Body of pancreas (tissue), 4 donors: ENCODE data around the gene B3GAT1.

Experiments used
- POLR2A ChIP-seq, 3 donors: fragments of 450-650 bp; IDR thresholded peaks; one replicate each; pipeline ENCODE4 v1.6.1; 2016; ENCODE audit warnings: antibody characterized with exemption in 3 of 3, mild to moderate bottlenecking in 2 of 3
- TF ChIP-seq, protein P1 (sequence below), 7 experiments: fragments of 450-650 bp in 4 of 7; fragments of 200-600 bp in 3 of 7; sonication (generic) in 3 of 7; IDR thresholded peaks; one replicate each; pipeline ENCODE4 v1.5.1; 2016 to 2019; ENCODE audit warnings: antibody characterized with exemption in 7 of 7

DNA sequence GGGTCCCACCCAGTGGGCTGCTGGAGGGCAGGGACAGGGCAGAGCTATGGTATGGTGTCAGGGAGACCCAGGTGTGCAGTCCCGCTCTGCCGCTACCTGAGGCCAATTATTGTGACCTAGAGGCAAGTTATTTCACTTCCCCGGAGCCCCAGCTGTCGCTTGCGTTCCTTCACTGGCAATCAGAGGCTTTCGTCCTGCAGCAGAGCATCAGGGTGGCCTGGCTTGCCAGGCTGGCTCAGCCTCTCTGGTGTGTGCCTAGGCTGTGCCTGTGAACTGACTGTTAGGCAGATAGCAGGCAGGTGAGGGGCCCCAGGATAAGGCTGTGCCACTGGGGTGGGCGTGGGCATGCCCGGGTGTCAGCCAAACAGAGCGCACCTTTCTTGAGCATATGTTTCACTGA is 48.9 kb downstream of the B3GAT1 start:
- TF ChIP-seq, protein P1, sequence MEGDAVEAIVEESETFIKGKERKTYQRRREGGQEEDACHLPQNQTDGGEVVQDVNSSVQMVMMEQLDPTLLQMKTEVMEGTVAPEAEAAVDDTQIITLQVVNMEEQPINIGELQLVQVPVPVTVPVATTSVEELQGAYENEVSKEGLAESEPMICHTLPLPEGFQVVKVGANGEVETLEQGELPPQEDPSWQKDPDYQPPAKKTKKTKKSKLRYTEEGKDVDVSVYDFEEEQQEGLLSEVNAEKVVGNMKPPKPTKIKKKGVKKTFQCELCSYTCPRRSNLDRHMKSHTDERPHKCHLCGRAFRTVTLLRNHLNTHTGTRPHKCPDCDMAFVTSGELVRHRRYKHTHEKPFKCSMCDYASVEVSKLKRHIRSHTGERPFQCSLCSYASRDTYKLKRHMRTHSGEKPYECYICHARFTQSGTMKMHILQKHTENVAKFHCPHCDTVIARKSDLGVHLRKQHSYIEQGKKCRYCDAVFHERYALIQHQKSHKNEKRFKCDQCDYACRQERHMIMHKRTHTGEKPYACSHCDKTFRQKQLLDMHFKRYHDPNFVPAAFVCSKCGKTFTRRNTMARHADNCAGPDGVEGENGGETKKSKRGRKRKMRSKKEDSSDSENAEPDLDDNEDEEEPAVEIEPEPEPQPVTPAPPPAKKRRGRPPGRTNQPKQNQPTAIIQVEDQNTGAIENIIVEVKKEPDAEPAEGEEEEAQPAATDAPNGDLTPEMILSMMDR (IDR thresholded peaks at IDR 0.05) = no peak
- no peak for TF ChIP-seq POLR2A (IDR thresholded peaks at IDR 0.05)
